Upper lobe of left lung (tissue), 6 donors: ENCODE data around the gene USP28. TPM values are rescaled to one million over a fixed set of nuclear protein-coding genes. Genes with fewer than 3 reads are reported as not detected.
A peak's percentile ranks its signal among the peaks of the same experiment; 100 is the strongest.
"Not testable (repeated sequence)": the region's sequence is repeated elsewhere in the genome, so short reads cannot be mapped to it uniquely, and the experiment has no call there.

Experiments used
- ATAC-seq, 2 donors: fragments of 200-7000 bp; cut with Tn5 transposase; one replicate each; pipeline ENCODE4 v1.9.1; 2022; ENCODE audit warnings: mild to moderate bottlenecking in 2 of 2, moderate library complexity in 2 of 2; ENCODE audit not compliant: low FRiP score in 2 of 2
- DNase-seq, 2 donors: peaks; one replicate each; pipeline ENCODE4 v3.0.0-alpha.2; 2019 to 2020
- H3K27ac ChIP-seq, 4 donors: fragments of 200-600 bp; sonication (generic); one replicate each; pipeline ENCODE4 v1.5.1; 2016 to 2019
- H3K27me3 ChIP-seq, 4 donors: fragments of 200-600 bp; sonication (generic); one replicate each; pipeline ENCODE4 v1.5.1; 2017 to 2019
- H3K36me3 ChIP-seq, 4 donors: fragments of 200-600 bp; sonication (generic); one replicate each; pipeline ENCODE4 v1.5.1; 2016 to 2019
- H3K4me1 ChIP-seq, 4 donors: fragments of 200-600 bp; sonication (generic); one replicate each; pipeline ENCODE4 v1.5.1; 2018 to 2019
- H3K4me3 ChIP-seq, 4 donors: fragments of 200-600 bp; sonication (generic); one replicate each; pipeline ENCODE4 v1.5.1; 2017 to 2019; ENCODE audit warnings: mild to moderate bottlenecking in 2 of 4, moderate library complexity in 1 of 4
- H3K9me3 ChIP-seq, 4 donors: fragments of 200-600 bp; sonication (generic); one replicate each; pipeline ENCODE4 v1.5.1; 2018 to 2019
- EP300 ChIP-seq, 4 donors: sonication (generic); formaldehyde crosslinking; IDR thresholded peaks; one replicate each; pipeline ENCODE4 v1.5.1; 2017; ENCODE audit warnings: antibody characterized with exemption in 4 of 4, control low read depth in 2 of 4
- POLR2A ChIP-seq, 4 donors: fragments of 450-650 bp; IDR thresholded peaks; one replicate each; pipeline ENCODE4 v1.5.1; 2016 to 2017; ENCODE audit warnings: antibody characterized with exemption in 4 of 4, mild to moderate bottlenecking in 2 of 4
- POLR2AphosphoS5 ChIP-seq, 2 donors: sonication (generic); formaldehyde crosslinking; IDR thresholded peaks; one replicate each; pipeline ENCODE4 v1.5.1; 2017; ENCODE audit warnings: antibody characterized with exemption in 2 of 2
- WGBS, 2 donors: methylation state at CpG; one replicate each; pipeline ENCODE4 v1.1.5; 2017 to 2018; 5-methylcytosine and 5-hydroxymethylcytosine counted together
- total RNA-seq, 6 donors: library from RNA; depleted of rRNA in 4 of 6; stranded (reverse); fragments of >200 nt in 4 of 6; gene quantifications; one replicate each; pipeline versions ENCODE4 v1.1.0 to v1.2.1, GENCODE V29; 2016 to 2021
- TF ChIP-seq, protein P1 (sequence below), 6 experiments: fragments of 450-650 bp in 4 of 6; fragments of 200-600 bp in 2 of 6; sonication (generic) in 2 of 6; IDR thresholded peaks; one replicate each; pipeline ENCODE4 v1.5.1; 2016 to 2019; ENCODE audit warnings: antibody characterized with exemption in 6 of 6
- donor health status: DM: no; HTN: no; CAD: no; lungs with moderate emphysema.
- donor health status: DM: no; HTN: yes; CAD: no; lungs with severe emphysema.

Gene USP28
- total RNA-seq, 6 donors from 2014 or later: 16.1 to 50.8 (median 18.8) TPM

DNA sequence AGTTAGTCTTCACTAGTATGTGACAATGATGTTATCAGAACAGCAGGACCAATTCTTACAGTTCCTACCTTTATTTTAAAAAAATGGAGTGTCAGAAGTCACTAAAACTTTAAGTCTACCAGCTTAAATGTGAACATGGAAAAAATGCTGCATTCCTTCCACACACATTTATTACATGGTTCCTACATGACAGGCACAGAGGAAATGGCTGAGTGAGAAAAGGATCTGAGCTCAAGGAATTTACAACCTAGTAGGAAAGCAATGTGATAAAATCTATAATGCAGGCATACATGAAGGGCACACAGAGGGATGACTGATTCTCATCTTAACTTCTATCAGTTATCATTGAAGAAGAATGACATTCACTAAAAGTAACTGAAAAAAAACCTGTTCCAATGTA lies 72.8 kb downstream of the USP28 start:
- H3K27me3 ChIP-seq: no peaks in the 10 kb centered on the region
- H3K4me3 ChIP-seq: no peak overlapping the region
- ATAC-seq (no peak), DNase-seq (no peak)
- H3K4me1 ChIP-seq: no peaks in the 10 kb centered on the region
- peaks cover 10 to 78% (median 35%) of the 10 kb centered on the region in 4 donors for H3K36me3 ChIP-seq
- TF ChIP-seq POLR2A (IDR thresholded peaks at IDR 0.05): no peak
- TF ChIP-seq, protein P1, sequence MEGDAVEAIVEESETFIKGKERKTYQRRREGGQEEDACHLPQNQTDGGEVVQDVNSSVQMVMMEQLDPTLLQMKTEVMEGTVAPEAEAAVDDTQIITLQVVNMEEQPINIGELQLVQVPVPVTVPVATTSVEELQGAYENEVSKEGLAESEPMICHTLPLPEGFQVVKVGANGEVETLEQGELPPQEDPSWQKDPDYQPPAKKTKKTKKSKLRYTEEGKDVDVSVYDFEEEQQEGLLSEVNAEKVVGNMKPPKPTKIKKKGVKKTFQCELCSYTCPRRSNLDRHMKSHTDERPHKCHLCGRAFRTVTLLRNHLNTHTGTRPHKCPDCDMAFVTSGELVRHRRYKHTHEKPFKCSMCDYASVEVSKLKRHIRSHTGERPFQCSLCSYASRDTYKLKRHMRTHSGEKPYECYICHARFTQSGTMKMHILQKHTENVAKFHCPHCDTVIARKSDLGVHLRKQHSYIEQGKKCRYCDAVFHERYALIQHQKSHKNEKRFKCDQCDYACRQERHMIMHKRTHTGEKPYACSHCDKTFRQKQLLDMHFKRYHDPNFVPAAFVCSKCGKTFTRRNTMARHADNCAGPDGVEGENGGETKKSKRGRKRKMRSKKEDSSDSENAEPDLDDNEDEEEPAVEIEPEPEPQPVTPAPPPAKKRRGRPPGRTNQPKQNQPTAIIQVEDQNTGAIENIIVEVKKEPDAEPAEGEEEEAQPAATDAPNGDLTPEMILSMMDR (IDR thresholded peaks at IDR 0.05): no peak
- TF ChIP-seq POLR2AphosphoS5 (IDR thresholded peaks at IDR 0.05): no peak
- TF ChIP-seq EP300 (IDR thresholded peaks at IDR 0.05): no peak
- H3K9me3 ChIP-seq: no peaks in the 10 kb centered on the region
- H3K27ac ChIP-seq: no peak overlapping the region

DNA sequence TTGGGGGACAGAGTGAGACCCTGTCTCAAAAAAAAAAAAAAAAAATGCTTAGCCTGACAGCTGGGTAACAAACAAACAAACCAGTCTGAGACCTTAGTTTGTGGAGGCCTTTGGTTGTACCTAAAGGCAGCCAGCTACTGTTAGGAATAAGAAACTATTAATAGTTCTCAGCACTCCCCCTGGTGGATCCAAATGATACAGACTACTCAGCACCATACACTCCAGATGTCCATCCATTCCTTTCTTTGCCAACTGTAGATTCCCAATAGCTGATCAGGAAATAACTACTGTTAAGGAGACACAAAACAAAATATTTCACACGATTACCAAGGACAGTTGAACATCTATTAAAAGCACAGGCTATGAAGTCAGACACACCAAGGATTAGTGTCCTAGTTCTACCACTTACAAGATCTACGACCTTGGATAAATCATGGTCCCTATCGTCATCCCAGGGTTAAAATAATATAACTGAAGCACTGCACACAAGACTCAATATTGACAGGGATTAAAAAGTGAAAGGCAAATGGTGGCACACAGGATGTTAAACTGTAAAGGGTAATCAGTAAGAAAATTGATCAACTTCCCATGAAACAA lies 78.6 kb downstream of the USP28 start:
- TF ChIP-seq, protein P1 (IDR thresholded peaks at IDR 0.05): peak; percentile 32 to 57 (median 44)
- TF ChIP-seq EP300 (IDR thresholded peaks at IDR 0.05) (no peak), POLR2AphosphoS5 (IDR thresholded peaks at IDR 0.05) (no peak), POLR2A (IDR thresholded peaks at IDR 0.05) (no peak)
- 69 to 74% methylated on average over 3 of the region's 3 CpGs for WGBS, 2 donors
- no peaks in the 10 kb centered on the region for H3K4me1 ChIP-seq
- H3K9me3 ChIP-seq: no peaks in the 10 kb centered on the region
- no peak overlapping the region for H3K4me3 ChIP-seq
- DNase-seq: no peak
- H3K27ac ChIP-seq: no peak overlapping the region
- ATAC-seq: peak; percentile 71 to 79
- H3K27me3 ChIP-seq: no peaks in the 10 kb centered on the region
- peaks cover 3 to 27% (median 14%) of the 10 kb centered on the region in 4 donors for H3K36me3 ChIP-seq

DNA sequence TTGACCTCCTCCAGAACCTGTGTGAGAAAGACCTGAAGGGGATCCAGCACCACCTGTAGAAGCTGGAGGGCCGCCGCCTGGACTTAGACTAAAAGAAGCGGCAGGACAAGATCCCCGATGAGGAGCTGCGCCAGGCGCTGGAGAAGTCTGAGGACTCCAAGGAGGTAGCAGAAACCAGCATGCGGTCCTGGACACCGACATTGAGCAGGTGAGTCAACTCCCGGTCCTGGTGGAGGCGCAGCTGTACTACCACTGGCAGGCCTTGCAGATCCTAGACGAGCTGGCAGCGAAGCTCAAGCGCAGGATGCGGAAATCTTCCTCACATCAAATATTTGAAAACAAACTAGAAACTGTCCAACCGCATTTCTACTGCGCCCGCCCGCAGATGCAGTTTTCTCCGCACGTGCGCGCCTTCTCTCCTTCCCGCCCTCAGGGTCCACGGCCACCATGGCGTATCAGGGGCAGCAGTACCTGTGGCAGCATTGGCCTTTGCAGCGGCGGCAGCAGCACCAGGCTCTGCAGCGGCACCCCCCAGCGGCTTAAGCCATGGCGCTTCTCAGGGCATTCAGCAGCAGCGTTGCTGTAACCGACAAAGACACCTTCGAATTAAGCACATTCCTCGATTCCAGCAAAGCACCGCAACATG lies 85.6 kb downstream of the USP28 start:
- no peaks in the 10 kb centered on the region for H3K36me3 ChIP-seq
- no peak overlapping the region for H3K4me3 ChIP-seq
- H3K27ac ChIP-seq: no peak overlapping the region
- DNase-seq (peak in 1 of 2 donors; percentile 61), ATAC-seq (no peak)
- no peaks in the 10 kb centered on the region for H3K4me1 ChIP-seq
- TF ChIP-seq, protein P1 (IDR thresholded peaks at IDR 0.05): no peak
- TF ChIP-seq POLR2AphosphoS5 (IDR thresholded peaks at IDR 0.05): no peak
- TF ChIP-seq EP300 (IDR thresholded peaks at IDR 0.05): no peak
- no peak for TF ChIP-seq POLR2A (IDR thresholded peaks at IDR 0.05)
- no peaks in the 10 kb centered on the region for H3K9me3 ChIP-seq
- no peaks in the 10 kb centered on the region for H3K27me3 ChIP-seq
- WGBS, 2 donors: 77 to 93% methylated on average over 35 of the region's 35 CpGs

DNA sequence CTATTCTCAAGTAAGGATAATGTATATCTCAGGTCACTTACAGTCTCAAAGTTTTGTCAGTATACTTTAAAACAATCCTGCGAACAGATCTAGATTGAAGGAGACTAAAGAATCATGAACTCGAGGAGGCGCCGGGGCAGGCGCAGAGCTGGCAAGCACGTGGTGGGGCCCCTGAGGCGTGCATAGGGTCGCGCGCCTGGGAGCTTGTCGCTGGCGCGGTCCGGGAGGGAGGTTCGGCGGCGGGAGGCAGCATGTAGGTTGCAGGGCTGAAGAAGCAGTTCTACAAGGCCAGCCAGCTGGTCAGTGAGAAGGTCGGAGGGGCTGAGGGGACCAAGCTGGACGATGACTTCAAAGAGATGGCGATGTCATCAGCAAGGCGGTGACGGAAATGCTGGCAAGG lies 86.4 kb downstream of the USP28 start:
- 73 to 90% methylated on average over 22 of the region's 22 CpGs for whole genome bisulfite sequencing, 2 donors
- not testable (repeated sequence) for H3K27ac ChIP-seq, H3K9me3 ChIP-seq, H3K36me3 ChIP-seq, ATAC-seq, H3K4me1 ChIP-seq, H3K27me3 ChIP-seq, H3K4me3 ChIP-seq
- DNase-seq: peak in 1 of 2 donors; percentile 79

DNA sequence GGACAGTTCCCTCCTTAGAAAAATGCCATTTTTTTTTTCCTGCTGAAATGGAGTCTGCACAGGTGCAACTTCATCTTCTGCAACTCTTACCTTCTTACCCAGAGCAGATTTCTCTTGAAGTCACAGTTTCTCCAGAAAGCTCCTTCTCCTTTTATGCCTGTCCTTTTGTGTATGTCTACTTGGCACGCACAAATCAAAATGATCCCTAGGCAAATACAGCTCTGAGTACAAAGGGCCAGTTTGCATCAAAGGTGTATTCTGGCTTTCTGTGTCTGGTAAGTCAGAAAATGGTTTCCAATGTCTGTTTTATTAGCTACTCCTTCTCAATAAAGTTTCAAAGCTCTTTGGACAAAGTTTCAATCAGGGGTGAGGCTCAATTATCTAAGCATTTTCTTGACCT lies 93.2 kb downstream of the USP28 start:
- no peak overlapping the region for H3K4me3 ChIP-seq
- TF ChIP-seq POLR2AphosphoS5 (IDR thresholded peaks at IDR 0.05): no peak
- TF ChIP-seq, protein P1 (IDR thresholded peaks at IDR 0.05): no peak
- TF ChIP-seq EP300 (IDR thresholded peaks at IDR 0.05): no peak
- TF ChIP-seq POLR2A (IDR thresholded peaks at IDR 0.05): no peak
- DNase-seq (no peak), ATAC-seq (no peak)
- H3K36me3 ChIP-seq: no peaks in the 10 kb centered on the region
- peaks cover 0 to 8% (median 0%) of the 10 kb centered on the region in 4 donors for H3K4me1 ChIP-seq
- H3K27me3 ChIP-seq: no peaks in the 10 kb centered on the region
- no peaks in the 10 kb centered on the region for H3K9me3 ChIP-seq
- 84 to 88% methylated on average over 1 of the region's 1 CpG for WGBS, 2 donors
- no peak overlapping the region for H3K27ac ChIP-seq
